Stimulated activated CD4-positive, alpha-beta T cell treated with anti-CD3 and anti-CD28 coated beads, TNF-alpha, amount 100 ng/mL, for 48 hours (primary cell): ENCODE results near the gene HOXB6.

ENCODE experiments used
- DNase-seq, 3 donors: peaks; one replicate each; pipeline ENCODE4 v3.0.0-alpha.2; 2020; ENCODE audit warnings: low read depth in 3 of 3

Gene HOXB6

GRCh38 chr17:48604770-48605329 lies at the start of gene HOXB6:
HOXB6 (minus strand) TSS chr17:48604986; CDS start chr17:48598150, 6,836 bp downstream.
- DNase-seq: no peak

GRCh38 chr17:48649741-48650140 lies 45.0 kb upstream of the HOXB6 start:
- DNase-seq: no peak

DNA sequence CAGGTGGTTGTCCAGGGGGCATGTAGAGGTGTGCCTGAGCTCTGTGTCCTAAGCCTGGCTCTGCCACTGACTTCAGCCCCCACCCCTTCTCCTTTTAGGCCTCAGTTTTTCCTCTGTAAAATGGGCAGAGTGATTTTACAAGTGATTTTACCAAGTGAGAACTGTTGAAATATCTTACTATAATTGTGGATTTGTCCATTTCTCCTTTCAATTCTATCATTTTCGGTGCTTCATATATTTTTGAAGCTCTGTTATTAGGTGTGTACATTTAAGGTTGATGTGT lies 43.1 kb upstream of the HOXB6 start:
- DNase-seq: no peak

GRCh38 chr17:48647103-48647962 lies 42.5 kb upstream of the HOXB6 start:
- DNase-seq: no peak

GRCh38 chr17:48646183-48647102 lies 41.7 kb upstream of the HOXB6 start:
- no peak for DNase-seq

DNA sequence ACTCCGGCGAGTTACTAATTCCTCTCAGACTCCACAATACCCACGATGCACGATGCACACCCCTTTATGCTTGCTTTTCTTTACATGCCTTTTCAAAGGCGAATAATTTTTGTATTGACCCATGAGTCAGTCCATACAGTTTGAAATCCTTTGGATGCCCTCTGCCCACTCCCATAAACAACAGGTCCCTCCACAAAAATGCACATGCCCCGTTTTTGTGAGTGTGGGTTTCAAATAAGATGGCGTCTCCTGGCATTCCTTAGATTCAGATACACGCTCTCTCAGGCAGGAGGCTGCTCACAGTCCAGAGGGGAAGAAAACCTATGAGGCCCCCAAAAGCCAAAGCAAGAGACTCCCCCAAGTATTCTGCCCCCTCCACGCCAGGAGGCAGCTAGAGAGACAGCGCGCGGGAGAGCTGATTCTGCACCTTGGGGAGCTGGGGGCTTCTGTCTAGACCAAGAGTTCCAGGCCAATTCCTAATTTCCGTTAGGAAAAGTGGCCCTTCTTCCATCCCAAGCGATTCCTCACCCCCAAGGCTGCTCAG lies 40.9 kb upstream of the HOXB6 start:
- no peak for DNase-seq

GRCh38 chr17:48644910-48645557 lies 40.2 kb upstream of the HOXB6 start:
- no peak for DNase-seq

DNA sequence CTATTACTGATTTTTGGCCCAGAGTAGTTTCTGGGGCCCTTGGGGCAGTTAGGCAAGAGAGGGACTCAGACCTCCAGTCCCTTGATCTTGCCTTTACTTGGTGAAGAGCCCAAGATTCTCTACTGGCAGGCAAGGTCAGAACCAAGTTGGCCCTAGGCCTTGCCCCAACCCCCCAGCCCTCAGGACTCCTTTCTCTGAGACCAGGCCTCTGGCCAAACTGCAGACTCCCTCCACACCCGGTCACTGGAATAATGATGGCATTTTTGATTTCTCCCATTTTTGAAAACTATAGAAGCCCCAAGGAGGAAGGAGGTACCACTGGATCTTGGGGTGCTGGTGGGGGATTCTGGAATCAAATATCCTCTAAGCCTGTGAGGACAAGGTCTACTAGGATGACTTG lies 39.4 kb upstream of the HOXB6 start:
- no peak for DNase-seq

DNA sequence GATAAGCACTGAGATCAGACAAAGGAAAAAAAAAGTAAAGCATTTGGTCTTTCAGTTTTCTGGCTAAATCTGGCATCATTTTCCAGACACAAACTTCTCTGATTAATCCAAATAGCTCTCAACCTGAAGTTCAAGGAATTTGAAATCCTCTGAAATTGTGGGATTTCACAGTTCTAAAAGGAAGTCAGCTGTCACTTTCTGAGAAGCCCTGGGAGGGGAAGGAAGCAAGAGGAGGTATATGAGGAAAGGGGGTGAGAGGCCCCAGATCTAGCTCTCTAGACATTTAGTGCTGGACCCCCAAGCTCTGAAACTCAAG lies 38.9 kb upstream of the HOXB6 start:
- no peak for DNase-seq

DNA sequence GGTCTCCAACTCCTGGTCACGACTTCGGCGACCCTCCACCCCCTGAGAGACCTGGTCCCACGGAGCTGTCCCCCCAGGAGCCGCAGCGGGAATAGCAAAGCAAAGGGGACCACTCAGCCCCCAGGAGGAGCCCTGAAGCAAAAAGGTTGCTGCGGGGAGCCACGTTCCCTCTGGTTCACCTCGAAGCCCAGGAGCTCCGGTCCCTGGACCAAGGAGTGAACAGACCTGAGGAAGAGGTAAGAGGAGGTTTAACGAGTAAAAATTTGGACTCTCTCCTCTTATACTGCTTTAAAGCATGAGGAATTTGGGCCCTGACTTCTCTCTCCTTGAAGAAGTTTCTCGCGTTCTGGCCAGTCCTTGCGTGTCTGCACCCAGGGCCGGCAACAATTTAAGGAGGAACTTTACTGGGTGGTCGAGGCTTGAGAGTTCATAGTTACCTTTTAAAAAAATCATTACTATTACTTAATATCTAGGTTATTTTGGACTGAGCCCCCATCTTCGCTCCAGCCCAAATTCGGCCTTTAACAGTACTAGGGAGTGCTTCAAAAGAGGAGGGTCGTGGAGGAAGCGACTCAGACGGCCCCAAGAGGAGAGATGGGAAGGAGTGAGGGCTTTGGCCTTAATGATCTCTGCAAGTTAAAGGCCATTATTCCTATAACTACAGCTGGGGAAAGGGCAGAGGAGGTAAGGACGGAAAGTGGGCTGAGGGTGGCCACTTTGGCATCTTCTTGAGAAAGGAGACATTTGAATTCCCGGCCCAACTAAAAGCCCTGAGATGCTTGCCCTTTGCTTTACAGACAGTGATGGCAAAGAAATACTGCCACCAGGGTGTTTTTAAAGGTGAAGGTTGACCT lies 38.3 kb upstream of the HOXB6 start:
- no peak for DNase-seq

GRCh38 chr17:48642059-48642842 lies 37.5 kb upstream of the HOXB6 start:
- DNase-seq: no peak

GRCh38 chr17:48641541-48642058 lies 36.8 kb upstream of the HOXB6 start:
- no peak for DNase-seq

- DNase-seq: no peak
Observed at GRCh38 chr17:48640858-48641180, 36.0 kb upstream of the HOXB6 start.

- no peak for DNase-seq
Observed at GRCh38 chr17:48639982-48640857, 35.4 kb upstream of the HOXB6 start.

DNA sequence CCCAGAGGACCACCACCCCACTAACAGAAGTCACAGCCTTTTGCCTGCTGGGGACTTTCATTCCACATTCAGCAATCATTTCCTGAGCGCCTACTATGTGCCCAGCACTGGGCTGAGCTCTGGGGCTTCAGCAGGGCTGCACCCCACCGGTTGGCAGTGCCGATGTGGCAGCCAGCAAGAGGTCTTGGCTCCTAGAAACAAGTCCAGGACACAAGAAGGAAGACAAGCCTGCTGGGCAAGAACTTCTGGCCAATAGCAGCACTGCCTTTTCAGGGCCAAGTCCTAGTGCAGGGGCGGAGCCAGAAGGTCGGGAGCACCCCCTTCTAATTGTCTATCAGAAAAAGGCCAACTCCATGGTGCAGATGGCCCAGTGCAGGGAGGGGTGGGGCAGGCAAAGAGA lies 34.4 kb upstream of the HOXB6 start:
- no peak for DNase-seq

DNA sequence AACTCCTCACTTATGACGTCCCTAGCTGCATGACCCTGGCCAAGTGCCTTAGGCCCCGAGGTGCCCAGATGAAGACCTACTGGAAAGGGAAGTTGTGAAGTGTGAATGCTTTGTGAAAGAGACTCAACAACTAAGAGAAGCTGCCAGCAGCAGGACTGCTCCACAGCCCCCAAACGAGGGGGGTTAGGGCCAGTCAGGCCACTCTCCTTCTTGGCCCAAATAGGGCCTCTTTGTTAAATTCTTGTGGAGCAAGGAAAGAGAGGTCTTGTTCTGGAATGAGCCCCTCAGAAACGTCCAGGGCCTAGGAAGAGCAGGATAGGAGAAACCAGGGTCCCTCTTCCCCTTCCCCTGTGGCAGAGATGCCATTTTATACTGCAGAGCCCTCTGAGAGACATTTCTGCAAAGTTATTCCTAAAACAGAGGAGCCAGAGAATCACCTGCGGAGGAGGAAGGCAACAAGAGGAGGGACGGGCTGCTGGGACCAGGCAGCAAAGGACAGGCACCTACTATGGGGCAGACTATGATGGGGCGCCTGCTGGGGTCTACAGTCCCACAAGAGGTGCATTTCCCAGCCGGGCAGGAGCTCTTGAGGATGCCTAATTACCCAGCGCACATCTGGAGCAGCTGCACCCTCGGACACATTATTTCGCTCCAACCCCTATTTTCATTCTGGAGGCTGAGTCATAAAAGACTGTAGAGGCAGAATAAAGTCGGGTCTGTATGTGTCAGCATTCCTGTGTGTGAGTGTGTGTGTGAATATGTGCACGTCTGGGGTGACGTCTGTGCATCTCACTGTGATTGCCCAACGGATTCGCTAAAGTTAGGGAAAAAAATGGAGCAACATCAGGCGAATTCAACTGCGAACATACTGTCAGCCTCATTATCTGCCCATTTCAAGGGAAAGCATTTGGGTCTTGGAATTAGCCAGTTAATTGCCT lies 32.8 kb upstream of the HOXB6 start:
- DNase-seq: no peak

- peak; percentile 58 to 80 (median 69) for DNase-seq
Observed at GRCh38 chr17:48636177-48637018, 31.6 kb upstream of the HOXB6 start.
